Measurements from ENCODE around the gene PIWIL1. TPM values are rescaled to one million over a fixed set of nuclear protein-coding genes. Genes with fewer than 3 reads are reported as not detected.

The PIWIL1 gene
- total RNA-seq, 4 donors from 2014 or later, result 0.62 TPM; not detected in 3

DNA sequence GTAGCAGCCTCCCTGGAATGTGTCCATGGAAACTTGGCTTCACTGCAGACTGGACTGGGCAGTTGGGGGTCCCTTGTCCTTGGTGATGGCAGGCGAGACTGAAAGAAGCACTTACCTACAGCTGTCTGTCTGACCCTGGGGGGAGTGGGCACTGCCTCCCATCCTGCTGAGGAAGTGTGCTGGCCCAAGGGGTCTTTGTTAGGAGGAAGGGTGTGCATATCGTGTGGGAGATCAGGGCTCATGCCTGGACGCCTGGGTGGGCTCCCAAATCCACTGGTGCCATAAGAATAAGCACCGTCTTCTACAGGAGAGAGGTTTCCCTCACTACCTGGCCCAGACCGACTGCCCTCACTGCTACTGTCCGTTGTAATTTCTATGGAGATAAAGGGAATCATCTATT lies 81.4 kb downstream of the PIWIL1 start:
- H3K27me3 ChIP-seq, result no peaks in the 10 kb centered on the region
- TF ChIP-seq POLR2A (IDR thresholded peaks at IDR 0.05) (no peak), CTCF (IDR thresholded peaks at IDR 0.05) (no peak)
- no peak for DNase-seq
- H3K36me3 ChIP-seq, result no peaks in the 10 kb centered on the region
- H3K4me3 ChIP-seq, result no peak overlapping the region
- no peak overlapping the region for H3K27ac ChIP-seq
- no peaks in the 10 kb centered on the region for H3K9me3 ChIP-seq
- no peaks in the 10 kb centered on the region for H3K4me1 ChIP-seq
- intact Hi-C loops (cut with DNase I; ENCODE audit: low total_unique reads), result no loop called here

DNA sequence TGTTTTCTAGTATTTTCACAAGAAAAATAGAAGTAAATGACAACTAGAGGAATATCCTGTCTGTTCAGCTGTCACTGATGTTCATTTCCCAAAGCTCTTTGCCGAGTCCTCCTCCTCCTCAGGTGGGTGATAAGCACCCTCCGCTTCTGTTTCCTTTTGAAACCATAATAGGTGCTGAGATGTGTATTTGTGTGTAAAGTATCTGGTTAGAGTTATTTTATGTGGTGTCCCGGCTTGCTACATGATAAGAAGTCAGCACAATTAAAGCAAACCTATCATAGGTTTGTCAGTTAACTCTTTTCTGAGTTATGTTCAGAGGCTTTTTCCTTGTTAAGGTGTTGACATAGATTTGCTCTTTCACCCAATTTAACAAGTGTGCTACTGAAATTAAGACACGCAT lies 82.4 kb downstream of the PIWIL1 start:
- Histone ChIP-seq H3K4me1 (no peaks in the 10 kb centered on the region), H3K27ac (no peak overlapping the region), H3K27me3 (no peaks in the 10 kb centered on the region), H3K4me3 (no peak overlapping the region), H3K36me3 (no peaks in the 10 kb centered on the region), H3K9me3 (no peaks in the 10 kb centered on the region)
- DNase-seq, result no peak
- intact Hi-C loops (cut with DNase I; ENCODE audit: low total_unique reads), result no loop called here
- TF ChIP-seq CTCF (IDR thresholded peaks at IDR 0.05), result no peak
- no peak for TF ChIP-seq POLR2A (IDR thresholded peaks at IDR 0.05)

DNA sequence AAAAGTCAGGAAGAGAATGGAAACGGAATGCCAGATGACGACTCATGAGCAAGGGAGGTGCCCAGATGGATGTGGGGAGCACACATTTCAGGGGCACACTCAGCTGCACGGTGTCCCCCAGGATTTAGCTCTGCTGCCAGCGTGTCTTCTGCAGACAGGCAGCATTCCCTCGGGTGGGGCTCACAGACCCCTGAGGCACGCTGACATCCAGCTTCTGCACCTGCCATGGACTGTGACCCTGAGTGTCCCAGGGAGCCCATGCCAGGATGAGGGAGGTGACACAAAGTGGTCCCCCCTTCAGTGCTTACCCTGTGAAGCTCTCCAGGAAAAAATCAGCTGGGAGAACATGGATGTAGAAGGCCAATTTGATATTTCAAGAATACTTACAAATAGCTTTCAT lies 84.2 kb downstream of the PIWIL1 start:
- no peaks in the 10 kb centered on the region for H3K4me1 ChIP-seq
- H3K4me3 ChIP-seq, result no peak overlapping the region
- H3K36me3 ChIP-seq, result no peaks in the 10 kb centered on the region
- no peak overlapping the region for H3K27ac ChIP-seq
- no peaks in the 10 kb centered on the region for H3K27me3 ChIP-seq
- intact Hi-C loops (cut with DNase I; ENCODE audit: low total_unique reads), result no loop called here
- TF ChIP-seq POLR2A (IDR thresholded peaks at IDR 0.05), result no peak
- DNase-seq, result no peak
- H3K9me3 ChIP-seq, result no peaks in the 10 kb centered on the region

Other genes with a start within 250 kb of the PIWIL1 start
- gene FZD10, start 175.4 kb upstream of the PIWIL1 start, total RNA-seq, result 10 to 100 TPM in 1 of 4 donors, 1 to 10 TPM in 3; 1.4 to 11.3 (median 1.9) TPM